IPS DF 4.7 (cell line): ENCODE measurements around the gene FAM174B.

Experiments used
- DNase-seq: peaks from one replicate; pipeline ENCODE4 v3.0.0-alpha.2; 2013; ENCODE audit warnings: low spot score; ENCODE audit errors: extremely low read depth

Gene FAM174B

GRCh38 chr15:92643849-92644815 lies 11.4 kb downstream of the FAM174B start:
- no peak for DNase-seq

- DNase-seq: no peak
Measured at GRCh38 chr15:92638709-92639365, 16.7 kb downstream of the FAM174B start.

GRCh38 chr15:92638291-92638708 lies 17.3 kb downstream of the FAM174B start:
- DNase-seq: no peak

- no peak for DNase-seq
Measured at GRCh38 chr15:92637626-92638025, 17.9 kb downstream of the FAM174B start.

GRCh38 chr15:92636908-92637481 lies 18.6 kb downstream of the FAM174B start:
- no peak for DNase-seq

GRCh38 chr15:92636401-92636907 lies 19.1 kb downstream of the FAM174B start:
- no peak for DNase-seq

GRCh38 chr15:92634671-92635201 lies 20.8 kb downstream of the FAM174B start:
- no peak for DNase-seq

- no peak for DNase-seq
Measured at GRCh38 chr15:92634060-92634459, 21.5 kb downstream of the FAM174B start.

GRCh38 chr15:92633418-92633817 lies 22.2 kb downstream of the FAM174B start:
- no peak for DNase-seq

DNA sequence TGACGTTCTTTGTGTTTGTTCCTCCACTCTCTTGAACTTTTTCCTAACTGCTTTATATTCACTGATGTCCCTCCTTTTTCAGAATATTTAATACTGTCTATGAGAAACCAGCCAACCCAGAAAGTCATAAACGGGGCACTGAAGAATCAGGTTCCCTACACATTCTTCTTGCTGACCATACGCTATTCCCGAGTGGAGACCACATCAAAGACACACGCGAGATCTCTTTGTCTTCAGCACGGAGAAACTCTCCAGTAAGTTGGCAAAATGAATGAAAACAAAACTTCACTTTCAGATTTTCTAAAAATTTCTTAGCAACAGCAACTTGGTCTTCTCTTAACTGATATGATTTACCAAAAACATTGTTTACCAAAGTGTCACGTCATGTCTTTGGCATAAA lies 22.6 kb downstream of the FAM174B start:
- DNase-seq: no peak

- no peak for DNase-seq
Measured at GRCh38 chr15:92631721-92632120, 23.9 kb downstream of the FAM174B start.

DNA sequence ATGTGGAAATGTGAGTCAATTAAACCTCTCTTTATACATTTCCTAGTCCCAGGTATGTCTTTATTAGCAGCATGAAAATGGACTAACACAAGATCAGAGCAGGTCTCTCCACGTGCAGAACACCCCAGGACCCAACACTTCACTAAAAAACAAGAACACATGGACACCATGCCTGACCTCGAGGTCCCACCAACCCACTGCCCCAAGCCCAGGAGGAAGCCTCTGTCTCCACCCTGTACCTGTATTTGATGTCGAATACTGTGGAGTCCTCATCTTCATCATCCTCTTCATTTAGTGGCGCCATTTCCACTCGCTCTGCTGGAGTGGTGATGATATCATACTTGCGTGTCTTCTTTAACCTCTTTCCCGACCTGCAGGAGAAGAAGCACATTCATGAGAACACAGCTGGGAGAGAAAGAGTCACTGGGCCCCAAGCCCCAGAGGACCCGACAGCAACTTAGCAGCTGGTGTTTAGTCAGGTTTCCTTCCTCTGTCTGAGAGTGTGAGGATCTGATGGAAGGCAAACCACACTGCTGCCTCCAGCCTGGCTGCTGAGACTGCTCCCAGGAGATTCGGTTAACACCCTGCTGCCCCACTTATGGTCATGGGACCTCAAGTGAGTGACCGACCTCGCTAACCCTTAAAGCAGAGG lies 25.5 kb downstream of the FAM174B start:
- no peak for DNase-seq

GRCh38 chr15:92629276-92629974 lies 26.1 kb downstream of the FAM174B start:
- no peak for DNase-seq

DNA sequence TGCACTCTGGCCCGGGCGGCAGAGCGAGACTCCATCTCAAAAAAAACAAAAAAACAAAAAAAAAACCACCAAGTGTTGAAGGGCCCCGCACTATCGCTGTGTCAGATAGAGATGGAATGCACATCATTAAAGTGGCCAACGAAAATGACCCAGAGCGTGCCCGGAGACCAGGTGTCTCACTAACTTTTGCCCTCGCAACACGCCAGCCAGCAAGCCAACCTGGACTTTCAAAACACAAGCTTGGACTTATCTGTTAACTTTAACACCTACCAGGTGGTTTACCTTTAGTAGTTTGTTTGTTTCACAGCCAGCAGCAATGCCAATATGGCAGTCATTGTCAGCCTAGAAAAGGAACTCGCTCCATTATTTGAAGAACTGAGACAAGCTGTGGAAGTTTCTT lies 28.6 kb downstream of the FAM174B start:
- no peak for DNase-seq

GRCh38 chr15:92625251-92625980 lies 30.2 kb downstream of the FAM174B start:
- no peak for DNase-seq

DNA sequence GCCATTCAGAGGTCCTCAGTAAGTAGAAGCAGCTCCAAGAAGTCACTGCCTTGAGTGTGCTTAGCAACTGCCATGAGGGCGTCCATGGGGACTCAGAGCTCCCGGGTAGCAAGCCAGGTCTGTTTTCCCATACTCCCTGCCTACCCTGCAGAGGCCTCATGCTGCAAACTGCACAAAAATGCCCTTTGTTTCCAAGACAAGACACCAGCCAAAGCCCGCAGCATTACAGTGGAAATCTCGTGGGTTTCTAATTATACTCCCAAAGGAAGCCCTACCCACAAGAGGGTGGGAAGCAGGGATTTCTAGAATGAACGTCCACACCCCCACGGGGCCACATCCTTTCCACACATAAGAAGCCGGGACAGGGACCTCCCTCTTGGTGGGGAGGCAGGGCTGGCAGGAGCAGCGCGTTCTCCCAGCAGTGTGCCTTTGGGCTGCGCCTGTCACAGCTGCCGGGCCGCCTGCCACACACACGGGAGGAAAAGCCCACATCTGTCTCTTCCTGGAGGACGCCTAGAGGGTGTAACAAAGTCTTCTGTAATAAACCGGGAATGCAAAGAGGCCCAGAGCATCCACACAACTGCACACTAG lies 31.1 kb downstream of the FAM174B start:
- DNase-seq: no peak

GRCh38 chr15:92623435-92623834 lies 32.1 kb downstream of the FAM174B start:
- no peak for DNase-seq

DNA sequence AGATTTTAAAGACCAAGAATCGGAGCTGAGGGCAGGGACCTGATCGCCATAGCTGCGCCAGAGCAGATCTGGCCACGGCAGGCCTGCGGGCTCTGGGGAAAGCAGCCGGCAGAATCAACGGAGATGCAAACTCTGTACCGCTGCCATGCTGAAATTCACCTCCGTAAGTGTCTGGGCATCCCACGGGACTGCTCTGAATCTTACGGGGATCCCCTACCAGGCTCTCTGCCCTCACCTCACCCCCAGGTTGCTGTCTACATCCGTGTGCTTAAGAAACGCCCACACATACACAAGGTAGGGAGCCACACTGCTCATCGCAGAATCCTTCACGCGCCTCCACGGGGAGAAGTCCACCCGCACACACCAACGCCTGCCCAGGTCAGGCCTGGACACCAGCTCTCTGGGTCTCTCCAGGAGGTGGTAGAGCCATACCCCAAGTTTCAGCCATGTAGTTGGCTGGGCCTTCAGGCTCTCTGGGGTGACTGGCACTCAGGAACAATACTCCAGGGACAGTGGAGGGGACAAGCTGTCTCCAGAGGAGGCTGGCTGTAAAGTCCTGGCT lies 33.5 kb downstream of the FAM174B start:
- no peak for DNase-seq

DNA sequence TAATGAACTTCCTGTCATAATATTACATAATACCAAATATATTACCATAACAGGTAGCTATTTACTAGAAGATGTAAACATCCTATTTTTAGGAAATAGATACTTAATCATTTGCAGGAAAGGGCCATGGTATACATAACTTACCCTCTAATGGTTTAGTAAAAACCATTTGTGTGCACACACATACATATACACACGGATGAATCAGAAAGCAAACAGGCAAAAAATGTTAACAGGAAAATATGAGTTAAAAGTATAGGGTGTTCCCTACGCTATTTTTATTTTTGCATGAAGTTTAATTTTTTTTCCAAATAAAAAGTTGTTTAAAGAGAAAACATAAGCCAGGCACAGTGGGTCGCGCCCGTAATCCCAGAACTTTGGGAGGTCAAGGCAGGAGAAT lies 34.6 kb downstream of the FAM174B start:
- DNase-seq: no peak
